ENCODE data around the gene BLOC1S6. TPM values are rescaled to one million over a fixed set of nuclear protein-coding genes. Genes with fewer than 3 reads are reported as not detected.

The BLOC1S6 gene
- total and polyA plus RNA-seq, 2 of the 8 experiments (the other 6 are each of a cell fraction or from before 2014, with no cell fraction given) = 4.5 to 28.8 TPM

DNA sequence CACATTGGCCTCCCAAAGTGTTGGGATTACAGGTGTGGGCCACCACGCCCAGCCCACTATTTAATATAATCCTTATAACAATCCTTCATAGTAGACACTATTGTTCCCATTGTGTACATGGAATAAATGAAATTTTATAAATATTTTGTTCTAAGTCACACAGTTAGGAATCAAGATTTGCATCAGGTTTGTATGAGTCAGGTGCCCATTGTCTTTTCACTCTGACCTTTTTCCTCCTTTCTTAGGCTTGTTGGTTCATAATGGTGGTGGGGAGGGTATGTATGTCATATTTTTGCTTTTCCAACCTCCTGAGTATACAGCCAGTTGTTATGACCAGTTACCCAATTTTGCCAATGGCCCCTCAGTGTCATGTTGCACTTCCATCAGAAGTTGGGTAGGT lies 46.6 kb upstream of the BLOC1S6 start:
- no peak overlapping the region for H4K91ac ChIP-seq (replicated peaks; ENCODE audit: insufficient read length, low read length)
- POLR2A ChIA-PET (ENCODE audit: partially characterized antibody) = no interaction called here
- no peak overlapping the region for H3K9ac ChIP-seq (replicated peaks in 1 of 4; ENCODE audit: extremely low read depth in 1 of 4, low read depth in 3 of 4, low read length in 3 of 4)
- no peak overlapping the region for H2AK5ac ChIP-seq (ENCODE audit: low read depth, low read length)
- no peak for FAIRE-seq
- H3K4ac ChIP-seq (replicated peaks; ENCODE audit: insufficient read length, low read depth, low read length) = no peak overlapping the region
- no peak for DNase-seq (ENCODE audit: low read depth in 1 of 2, low spot score in 2 of 2)
- H3K79me2 ChIP-seq (ENCODE audit: control insufficient read depth in 1 of 2, insufficient read depth in 2 of 2, low read length in 2 of 2) = no peaks in the 10 kb centered on the region
- no peak overlapping the region for H2BK12ac ChIP-seq (ENCODE audit: low read depth, low read length)
- no peak overlapping the region for H3K56ac ChIP-seq (replicated peaks; ENCODE audit: insufficient read length, low read depth, low read length)
- H3K4me3 ChIP-seq (ENCODE audit: extremely low read depth in 1 of 4, insufficient read depth in 2 of 4, low read depth in 3 of 4, low read length in 4 of 4) = no peak overlapping the region
- no peaks in the 10 kb centered on the region for H3K23me2 ChIP-seq (ENCODE audit: low read depth, low read length)
- no peak overlapping the region for H4K5ac ChIP-seq (ENCODE audit: insufficient read length, low read depth, low read length)
- H2BK5ac ChIP-seq (ENCODE audit: low read depth, low read length) = no peak overlapping the region
- H2BK15ac ChIP-seq (ENCODE audit: low read length) = no peak overlapping the region
- H3K14ac ChIP-seq (ENCODE audit: insufficient read length) = no peak overlapping the region
- no peak overlapping the region for H3K4me2 ChIP-seq (ENCODE audit: insufficient read depth in 1 of 2, low read depth in 2 of 2, low read length in 2 of 2)
- no peak for TF ChIP-seq TBP (IDR thresholded peaks at IDR 0.05; ENCODE audit: low read depth, low read length)
- TF ChIP-seq TCF12 (IDR thresholded peaks at IDR 0.05; ENCODE audit: low read depth, low read length) = no peak
- no peak for TF ChIP-seq KDM1A (IDR thresholded peaks at IDR 0.05; ENCODE audit: borderline replicate concordance, low read length)
- no peak for TF ChIP-seq RNF2 (IDR thresholded peaks at IDR 0.05; ENCODE audit: borderline replicate concordance, low read depth, low read length, missing control alignments, poor library complexity, severe bottlenecking)
- TF ChIP-seq CTBP2 (IDR thresholded peaks at IDR 0.05; ENCODE audit: borderline replicate concordance, insufficient read depth, insufficient read length, low read length) = no peak
- TF ChIP-seq, protein P1, sequence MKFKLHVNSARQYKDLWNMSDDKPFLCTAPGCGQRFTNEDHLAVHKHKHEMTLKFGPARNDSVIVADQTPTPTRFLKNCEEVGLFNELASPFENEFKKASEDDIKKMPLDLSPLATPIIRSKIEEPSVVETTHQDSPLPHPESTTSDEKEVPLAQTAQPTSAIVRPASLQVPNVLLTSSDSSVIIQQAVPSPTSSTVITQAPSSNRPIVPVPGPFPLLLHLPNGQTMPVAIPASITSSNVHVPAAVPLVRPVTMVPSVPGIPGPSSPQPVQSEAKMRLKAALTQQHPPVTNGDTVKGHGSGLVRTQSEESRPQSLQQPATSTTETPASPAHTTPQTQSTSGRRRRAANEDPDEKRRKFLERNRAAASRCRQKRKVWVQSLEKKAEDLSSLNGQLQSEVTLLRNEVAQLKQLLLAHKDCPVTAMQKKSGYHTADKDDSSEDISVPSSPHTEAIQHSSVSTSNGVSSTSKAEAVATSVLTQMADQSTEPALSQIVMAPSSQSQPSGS (IDR thresholded peaks at IDR 0.05; ENCODE audit: low read length) = no peak
- TF ChIP-seq CEBPB (IDR thresholded peaks at IDR 0.05; ENCODE audit: low read depth, low read length) = no peak
- no peak for TF ChIP-seq EGR1 (IDR thresholded peaks at IDR 0.05; ENCODE audit: borderline replicate concordance, low read depth, low read length)
- no peak for TF ChIP-seq ASH2L (IDR thresholded peaks at IDR 0.05; ENCODE audit: low read length)
- TF ChIP-seq POU5F1 (IDR thresholded peaks at IDR 0.05; ENCODE audit: low read depth, low read length) = no peak
- TF ChIP-seq YY1 (IDR thresholded peaks at IDR 0.05; ENCODE audit: low read depth, low read length) = no peak
- no peak for TF ChIP-seq TAF7 (optimal IDR thresholded peaks at IDR 0.05; ENCODE audit: borderline replicate concordance, low read depth, low read length)
- no peak for TF ChIP-seq NRF1 (IDR thresholded peaks at IDR 0.05; ENCODE audit: low read depth, low read length)
- H4K20me1 ChIP-seq (replicated peaks in 1 of 2; ENCODE audit: control insufficient read depth in 1 of 2, insufficient read depth in 2 of 2, low read length in 2 of 2) = no peaks in the 10 kb centered on the region
- no peak overlapping the region for H3K23ac ChIP-seq (ENCODE audit: insufficient read length)
- H3K79me1 ChIP-seq (ENCODE audit: low read depth, low read length) = no peaks in the 10 kb centered on the region
- no peak overlapping the region for H2BK20ac ChIP-seq (ENCODE audit: low read length)
- no peaks in the 10 kb centered on the region for H3K27me3 ChIP-seq (replicated peaks in 1 of 4; ENCODE audit: control insufficient read depth in 3 of 4, extremely low read depth in 1 of 4, insufficient read depth in 3 of 4, low read length in 3 of 4)
- H3K9me3 ChIP-seq (ENCODE audit: insufficient read depth in 2 of 2, low read depth in 1 of 2, low read length in 1 of 2) = no peaks in the 10 kb centered on the region
- CTCF ChIA-PET (ENCODE audit: partially characterized antibody) = no interaction called here
- H4K8ac ChIP-seq (ENCODE audit: extremely low read depth, insufficient read depth, low read length) = no peak overlapping the region
- H2BK120ac ChIP-seq (replicated peaks; ENCODE audit: low read depth, low read length) = no peak overlapping the region
- H2AFZ ChIP-seq (ENCODE audit: low read length) = no peak overlapping the region
- no peak overlapping the region for H3K27ac ChIP-seq (ENCODE audit: low read depth, low read length)
- no peak overlapping the region for H3K18ac ChIP-seq (ENCODE audit: extremely low read depth, low read length)
- peaks cover 0 to 3% (median under 1%) of the 10 kb centered on the region in 4 experiments; a peak in 2 of 7 replicates for H3K4me1 ChIP-seq (replicated peaks in 1 of 4; ENCODE audit: control insufficient read depth in 3 of 4, insufficient read depth in 4 of 4, low read length in 3 of 4)
- WGBS, 2 experiments (ENCODE audit: extremely low coverage in 1 of 2, insufficient coverage in 1 of 2, insufficient read length in 1 of 2, insufficient replicate concordance in 2 of 2, low coverage in 1 of 2, low lambda C conversion rate in 2 of 2, missing lambda C conversion rate in 1 of 2) = 87% methylated on average over 1 of the region's 1 CpG; no CpG with 5 or more reads in 1 of the 2 experiments
- no peaks in the 10 kb centered on the region for H3K36me3 ChIP-seq (ENCODE audit: control insufficient read depth in 2 of 4, insufficient read depth in 4 of 4, low read length in 3 of 4)

All from H1 (cell line).